Stimulated activated naive B cell treated with anti-CD40 and anti-IgM and Interleukin-4, amounts not matched to agents 10 μg/mL and 1 μg/mL and 100 μg/mL, for 72 hours (primary cell): Measurements from ENCODE around the gene MICALL1.
A peak's percentile ranks its signal among the peaks of the same experiment; 100 is the strongest.

ENCODE experiments used
- ATAC-seq, 2 donors: fragments of 150-1000 bp; cut with Tn5 transposase; replicated peaks; 2 replicates each; pipeline ENCODE4 v1.10.0; 2021; ENCODE audit warnings: moderate library complexity in 1 of 2
- DNase-seq: peaks from one replicate; pipeline ENCODE4 v3.0.0; 2021
- H3K27ac Mint-ChIP-seq: one replicate; pipeline ENCODE4 v1.8.0; 2022; ENCODE audit warnings: mild to moderate bottlenecking, mixed read lengths
- H3K27me3 Mint-ChIP-seq, 2 donors: one replicate each; pipeline ENCODE4 v1.8.0; 2022; ENCODE audit warnings: mixed read lengths in 2 of 2
- H3K36me3 Mint-ChIP-seq, 2 donors: one replicate each; pipeline ENCODE4 v1.8.0; 2022; ENCODE audit warnings: mixed read lengths in 2 of 2, mild to moderate bottlenecking in 1 of 2
- H3K4me1 Mint-ChIP-seq, 2 donors: one replicate each; pipeline ENCODE4 v1.8.0; 2022; ENCODE audit warnings: mixed read lengths in 2 of 2, mild to moderate bottlenecking in 1 of 2
- H3K4me3 Mint-ChIP-seq, 2 donors: one replicate each; pipeline ENCODE4 v1.8.0; 2022; ENCODE audit warnings: mild to moderate bottlenecking in 2 of 2, mixed read lengths in 2 of 2, moderate library complexity in 1 of 2
- H3K9me3 Mint-ChIP-seq, 2 donors: one replicate each; pipeline ENCODE4 v1.8.0; 2022; ENCODE audit warnings: mixed read lengths in 2 of 2, mild to moderate bottlenecking in 1 of 2

The MICALL1 gene

GRCh38 chr22:37905534-37906363, at the start of gene MICALL1:
TSS of gene MICALL1 (plus strand) at chr22:37906297. CDS start at chr22:37906423, 126 bp downstream.
- peak within 1 kb of the TSS; percentile 85 to 89 for H3K4me3 Mint-ChIP-seq
- DNase-seq (peak; percentile 67), ATAC-seq (peak; percentile 90 to 92)
- H3K27ac Mint-ChIP-seq = peak within 1 kb of the TSS; percentile 96
- peaks cover 23 to 28% of the 10 kb centered on the region in 2 donors for H3K4me1 Mint-ChIP-seq
- H3K27me3 Mint-ChIP-seq = no peaks in the 10 kb centered on the region
- H3K36me3 Mint-ChIP-seq = peaks cover 0 to 9% of the 10 kb centered on the region in 2 donors
- H3K9me3 Mint-ChIP-seq = no peaks in the 10 kb centered on the region

GRCh38 chr22:37860796-37861421, 45.2 kb upstream of the MICALL1 start:
- no peaks in the 10 kb centered on the region for H3K9me3 Mint-ChIP-seq
- no peak for ATAC-seq
- peaks cover 6 to 19% of the 10 kb centered on the region in 2 donors for H3K4me1 Mint-ChIP-seq
- H3K27ac Mint-ChIP-seq = no peak overlapping the region
- no peak for DNase-seq
- peaks cover 29 to 49% of the 10 kb centered on the region in 2 donors for H3K36me3 Mint-ChIP-seq
- no peak overlapping the region for H3K4me3 Mint-ChIP-seq
- H3K27me3 Mint-ChIP-seq = no peaks in the 10 kb centered on the region

- peaks cover 22 to 43% of the 10 kb centered on the region in 2 donors for H3K36me3 Mint-ChIP-seq
- ATAC-seq (peak in 1 of 2 donors; percentile 12), DNase-seq (no peak)
- H3K27ac Mint-ChIP-seq = no peak overlapping the region
- peaks cover 6 to 19% of the 10 kb centered on the region in 2 donors for H3K4me1 Mint-ChIP-seq
- H3K9me3 Mint-ChIP-seq = no peaks in the 10 kb centered on the region
- H3K4me3 Mint-ChIP-seq = no peak overlapping the region
- no peaks in the 10 kb centered on the region for H3K27me3 Mint-ChIP-seq
Observed at GRCh38 chr22:37862570-37863325, 43.3 kb upstream of the MICALL1 start.

- Mint-ChIP-seq H3K36me3 (peaks cover 19 to 39% of the 10 kb centered on the region in 2 donors), H3K4me1 (peaks cover 6 to 12% of the 10 kb centered on the region in 2 donors), H3K27ac (peak overlapping the region; percentile 31), H3K9me3 (no peaks in the 10 kb centered on the region), H3K4me3 (no peak overlapping the region), H3K27me3 (no peaks in the 10 kb centered on the region)
- no peak for ATAC-seq
- DNase-seq = no peak
Observed at GRCh38 chr22:37865510-37865909, 40.6 kb upstream of the MICALL1 start.

GRCh38 chr22:37870273-37870672, 35.8 kb upstream of the MICALL1 start:
- no peak for DNase-seq
- no peak for ATAC-seq
- Mint-ChIP-seq H3K36me3 (peaks cover 0 to 23% of the 10 kb centered on the region in 2 donors), H3K4me3 (no peak overlapping the region), H3K9me3 (no peaks in the 10 kb centered on the region), H3K27ac (peak overlapping the region; percentile 31), H3K4me1 (no peaks in the 10 kb centered on the region), H3K27me3 (no peaks in the 10 kb centered on the region)

- no peaks in the 10 kb centered on the region for H3K9me3 Mint-ChIP-seq
- DNase-seq = no peak
- H3K4me1 Mint-ChIP-seq = peaks cover 5 to 7% of the 10 kb centered on the region in 2 donors
- no peak for ATAC-seq
- H3K36me3 Mint-ChIP-seq = peaks cover 16 to 32% of the 10 kb centered on the region in 2 donors
- H3K27me3 Mint-ChIP-seq = no peaks in the 10 kb centered on the region
- H3K27ac Mint-ChIP-seq = no peak overlapping the region
- no peak overlapping the region for H3K4me3 Mint-ChIP-seq
Observed at GRCh38 chr22:37880668-37881440, 25.2 kb upstream of the MICALL1 start.

- no peaks in the 10 kb centered on the region for H3K27me3 Mint-ChIP-seq
- peaks cover 5 to 7% of the 10 kb centered on the region in 2 donors for H3K4me1 Mint-ChIP-seq
- DNase-seq (no peak), ATAC-seq (no peak)
- H3K27ac Mint-ChIP-seq = no peak overlapping the region
- no peak overlapping the region for H3K4me3 Mint-ChIP-seq
- peaks cover 26 to 31% of the 10 kb centered on the region in 2 donors for H3K36me3 Mint-ChIP-seq
- H3K9me3 Mint-ChIP-seq = no peaks in the 10 kb centered on the region
Observed at GRCh38 chr22:37884420-37884819, 21.7 kb upstream of the MICALL1 start.

GRCh38 chr22:37887584-37888378, 18.3 kb upstream of the MICALL1 start:
- Mint-ChIP-seq H3K4me3 (no peak overlapping the region), H3K27me3 (no peaks in the 10 kb centered on the region), H3K36me3 (peaks cover 34 to 37% of the 10 kb centered on the region in 2 donors), H3K27ac (no peak overlapping the region), H3K9me3 (no peaks in the 10 kb centered on the region), H3K4me1 (peaks cover 5 to 7% of the 10 kb centered on the region in 2 donors)
- ATAC-seq (no peak), DNase-seq (no peak)

GRCh38 chr22:37891926-37892325, 14.2 kb upstream of the MICALL1 start:
- no peak for ATAC-seq
- Mint-ChIP-seq H3K4me3 (no peak overlapping the region), H3K36me3 (peaks cover 32 to 36% of the 10 kb centered on the region in 2 donors), H3K27ac (peak overlapping the region; percentile 11), H3K4me1 (peaks cover 7 to 23% of the 10 kb centered on the region in 2 donors), H3K27me3 (no peaks in the 10 kb centered on the region), H3K9me3 (no peaks in the 10 kb centered on the region)
- DNase-seq = no peak

GRCh38 chr22:37892566-37893335, 13.3 kb upstream of the MICALL1 start:
- peaks cover 28 to 32% of the 10 kb centered on the region in 2 donors for H3K36me3 Mint-ChIP-seq
- peaks cover 7 to 23% of the 10 kb centered on the region in 2 donors for H3K4me1 Mint-ChIP-seq
- ATAC-seq (no peak), DNase-seq (no peak)
- peak overlapping the region; percentile 67 for H3K27ac Mint-ChIP-seq
- H3K27me3 Mint-ChIP-seq = no peaks in the 10 kb centered on the region
- no peak overlapping the region for H3K4me3 Mint-ChIP-seq
- H3K9me3 Mint-ChIP-seq = no peaks in the 10 kb centered on the region

- Mint-ChIP-seq H3K9me3 (no peaks in the 10 kb centered on the region), H3K27ac (peak overlapping the region; percentile 27), H3K4me3 (no peak overlapping the region), H3K36me3 (peaks cover 20 to 24% of the 10 kb centered on the region in 2 donors), H3K4me1 (peaks cover 7 to 23% of the 10 kb centered on the region in 2 donors), H3K27me3 (no peaks in the 10 kb centered on the region)
- DNase-seq (no peak), ATAC-seq (no peak)
Observed at GRCh38 chr22:37893583-37893983, 12.5 kb upstream of the MICALL1 start.

GRCh38 chr22:37894939-37895670, 11.0 kb upstream of the MICALL1 start:
- ATAC-seq (no peak), DNase-seq (no peak)
- Mint-ChIP-seq H3K27ac (peak overlapping the region; percentile 56), H3K36me3 (peaks cover 19 to 20% of the 10 kb centered on the region in 2 donors), H3K27me3 (no peaks in the 10 kb centered on the region), H3K4me3 (no peak overlapping the region), H3K9me3 (no peaks in the 10 kb centered on the region), H3K4me1 (peaks cover 7 to 23% of the 10 kb centered on the region in 2 donors)
